B cell (primary cell): ENCODE data around the gene KRTAP10-8. TPM values are rescaled to one million over a fixed set of nuclear protein-coding genes. Genes with fewer than 3 reads are reported as not detected.

Experiments
- ATAC-seq: fragments of 200-7000 bp; cut with Tn5 transposase; one replicate; pipeline ENCODE4 v1.10.0; 2021; ENCODE audit warnings: low read depth, mild to moderate bottlenecking, moderate number of reproducible peaks, moderate library complexity
- CTCF ChIA-PET: fragments of 350-600 bp; sonication (Branson Sonifier 250); formaldehyde crosslinking; loops from one replicate; lab custom pipeline; 2021; ENCODE audit warnings: antibody characterized with exemption, inconsistent platforms; lab: Charles Lee
- POLR2A ChIA-PET: fragments of 350-600 bp; sonication (Branson Sonifier 250); formaldehyde crosslinking; loops from one replicate; lab custom pipeline; 2021; ENCODE audit warnings: antibody characterized with exemption; lab: Charles Lee
- DNase-seq: peaks from one replicate; pipeline ENCODE4 v3.0.0; 2013
- H2AFZ ChIP-seq: 2 replicates; pipeline ENCODE4 v1.6.1; 2012; ENCODE audit warnings: mild to moderate bottlenecking, low read depth, low read length; ENCODE audit not compliant: insufficient read depth, poor library complexity, severe bottlenecking
- H3K27ac ChIP-seq, 2 donors: 1 replicate in 1 of 2; 2 replicates in 1 of 2; pipeline ENCODE4 v1.5.1; 2012 to 2013; ENCODE audit warnings: low read length in 2 of 2, mild to moderate bottlenecking in 2 of 2, moderate library complexity in 1 of 2
- H3K27me3 ChIP-seq, 4 experiments: fragments of 200-600 bp in 1 of 4; sonication (generic) in 1 of 4; replicated peaks in 1 of 4; 1 replicate in 2 of 4; 2 replicates in 2 of 4; pipeline versions ENCODE4 v1.6.1 to v1.7.0; 2013 to 2016; ENCODE audit warnings: low read length in 3 of 4, mild to moderate bottlenecking in 2 of 4, mixed read lengths in 1 of 4, moderate library complexity in 1 of 4; ENCODE audit not compliant: insufficient read depth in 4 of 4, control insufficient read depth in 3 of 4; ENCODE audit errors: control extremely low read depth in 1 of 4
- H3K36me3 ChIP-seq, 2 experiments: replicated peaks in 1 of 2; 1 replicate in 1 of 2; 2 replicates in 1 of 2; pipeline versions ENCODE4 v1.6.1 to v1.7.1; 2013; ENCODE audit warnings: low read length in 1 of 2; ENCODE audit not compliant: insufficient read depth in 2 of 2, control insufficient read depth in 1 of 2; ENCODE audit errors: control extremely low read depth in 1 of 2, extremely low read depth in 1 of 2
- H3K4me1 ChIP-seq, 2 donors: fragments of 200-600 bp in 1 of 2; sonication (generic) in 1 of 2; 1 replicate in 1 of 2; 2 replicates in 1 of 2; pipeline versions ENCODE4 v1.5.1 to v1.6.1; 2013 to 2017; ENCODE audit warnings: low read length in 2 of 2; ENCODE audit not compliant: control insufficient read depth in 2 of 2, insufficient read depth in 2 of 2
- H3K4me2 ChIP-seq: replicated peaks from 2 replicates; pipeline ENCODE3; 2012; ENCODE audit warnings: mild to moderate bottlenecking, low read depth, low read length; ENCODE audit not compliant: poor library complexity, severe bottlenecking
- H3K4me3 ChIP-seq, 5 experiments: fragments of 200-600 bp in 1 of 5; sonication (generic) in 1 of 5; 1 replicate in 3 of 5; 2 replicates in 2 of 5; pipeline versions ENCODE4 v1.5.1 to v1.7.0; 2011 to 2016; ENCODE audit warnings: low read length in 4 of 5, mild to moderate bottlenecking in 4 of 5, low read depth in 2 of 5, control low read depth in 1 of 5, moderate library complexity in 1 of 5; ENCODE audit not compliant: insufficient read depth in 1 of 5; ENCODE audit errors: control extremely low read depth in 1 of 5, extremely low read depth in 1 of 5
- H3K79me2 ChIP-seq: fragments of 200-600 bp; sonication (generic); one replicate; pipeline ENCODE4 v1.6.0; 2016; ENCODE audit warnings: low read length; ENCODE audit not compliant: control insufficient read depth, insufficient read depth
- H3K9ac ChIP-seq: fragments of 200-600 bp; sonication (generic); 2 replicates; pipeline ENCODE4 v1.6.1; 2017; ENCODE audit warnings: mild to moderate bottlenecking, low read length, moderate library complexity
- H3K9me3 ChIP-seq, 3 donors: one replicate each; pipeline versions ENCODE4 v1.6.1 to v1.7.1; 2013; ENCODE audit warnings: low read length in 2 of 3; ENCODE audit not compliant: control insufficient read depth in 2 of 3, insufficient read depth in 1 of 3; ENCODE audit errors: control extremely low read depth in 1 of 3
- H4K20me1 ChIP-seq: 2 replicates; pipeline ENCODE4 v1.6.0; 2012; ENCODE audit warnings: mild to moderate bottlenecking, low read length; ENCODE audit not compliant: insufficient read depth, control insufficient read depth, poor library complexity, severe bottlenecking
- H3K27ac Mint-ChIP-seq: one replicate; pipeline ENCODE4 v1.8.0; 2021; ENCODE audit warnings: mixed read lengths
- H3K27me3 Mint-ChIP-seq: one replicate; pipeline ENCODE4 v1.8.0; 2021; ENCODE audit warnings: mixed read lengths
- H3K4me1 Mint-ChIP-seq: one replicate; pipeline ENCODE4 v1.8.0; 2021; ENCODE audit warnings: mixed read lengths
- H3K4me3 Mint-ChIP-seq: one replicate; pipeline ENCODE4 v1.8.0; 2021; ENCODE audit warnings: mixed read lengths
- H3K9me3 Mint-ChIP-seq: one replicate; pipeline ENCODE4 v1.8.0; 2022; ENCODE audit warnings: mixed read lengths; ENCODE audit not compliant: insufficient read depth
- CTCF ChIP-seq: fragments of 200-600 bp; IDR thresholded peaks from one replicate; pipeline ENCODE4 v1.8.0; 2022; ENCODE audit warnings: antibody characterized with exemption, mild to moderate bottlenecking
- EZH2 ChIP-seq: IDR thresholded peaks from 2 replicates; pipeline ENCODE4 v1.6.1; 2012; ENCODE audit warnings: borderline replicate concordance, low read depth, mild to moderate bottlenecking, moderate library complexity, low read length; ENCODE audit not compliant: insufficient read depth, poor library complexity, severe bottlenecking
- WGBS: methylation state at CpG from one replicate; pipeline ENCODE4 v1.1.5; 2013; ENCODE audit warnings: missing lambda C conversion rate; ENCODE audit not compliant: insufficient coverage; 5-methylcytosine and 5-hydroxymethylcytosine counted together
- intact Hi-C: fragments of 100-400 bp; cut with micrococcal nuclease; formaldehyde crosslinking; loops from one replicate; pipeline ENCODE4 v1.10.0; 2022
- polyA plus RNA-seq: library from polyadenylated mRNA; depleted of rRNA; stranded (reverse); fragments of >200 nt; gene quantifications from 2 replicates; pipeline ENCODE4 v1.2.3, GENCODE V29; 2012
- total RNA-seq, 2 donors: library from RNA; stranded (reverse); fragments of 120-200 nt in 1 of 2; gene quantifications; 1 replicate in 1 of 2; 2 replicates in 1 of 2; pipeline versions ENCODE4 v1.2.3 to v1.2.4, GENCODE V29; 2013 to 2022

The KRTAP10-8 gene
- total and polyA plus RNA-seq, 2 donors (not counting 1 experiment from before 2014, with no cell fraction given), result not detected

GRCh38 chr21:44571844-44572782 is 39.8 kb upstream of the KRTAP10-8 start:
- ChIA-PET CTCF (no interaction called here), POLR2A (no interaction called here)
- Mint-ChIP-seq H3K4me1 (peaks cover 3% of the 10 kb centered on the region), H3K27ac (no peak overlapping the region), H3K9me3 (peaks cover 2% of the 10 kb centered on the region), H3K27me3 (peaks cover 33% of the 10 kb centered on the region), H3K4me3 (no peak overlapping the region)
- Histone ChIP-seq H3K36me3 (no peaks in the 10 kb centered on the region), H3K4me2 (no peak overlapping the region), H3K9ac (no peak overlapping the region), H3K27ac (no peak overlapping the region), H3K27me3 (peaks cover 0 to 4% (median 0%) of the 10 kb centered on the region in 4 experiments), H3K79me2 (no peaks in the 10 kb centered on the region), H3K9me3 (peaks cover 0 to 31% (median 7%) of the 10 kb centered on the region in 3 donors), H3K4me3 (no peak overlapping the region), H2AFZ (no peak overlapping the region), H4K20me1 (no peaks in the 10 kb centered on the region), H3K4me1 (peaks cover under 1 to 2% of the 10 kb centered on the region in 2 donors)
- no peak for ATAC-seq
- TF ChIP-seq EZH2, result no peak
- no peak for TF ChIP-seq CTCF
- intact Hi-C loops, result no loop called here
- no peak for DNase-seq
- 91% methylated on average over 33 of the region's 40 CpGs for WGBS

GRCh38 chr21:44572959-44573583 is 38.8 kb upstream of the KRTAP10-8 start:
- Histone ChIP-seq H3K4me1 (no peaks in the 10 kb centered on the region), H3K4me3 (no peak overlapping the region), H3K27me3 (peaks cover 0 to 4% (median 0%) of the 10 kb centered on the region in 4 experiments), H3K27ac (no peak overlapping the region), H3K4me2 (no peak overlapping the region), H2AFZ (no peak overlapping the region), H3K79me2 (no peaks in the 10 kb centered on the region), H3K9ac (no peak overlapping the region), H3K36me3 (no peaks in the 10 kb centered on the region), H4K20me1 (no peaks in the 10 kb centered on the region), H3K9me3 (peaks cover 0 to 29% (median 11%) of the 10 kb centered on the region in 3 donors)
- no peak for DNase-seq
- peaks cover 5% of the 10 kb centered on the region for H3K9me3 Mint-ChIP-seq
- ATAC-seq, result no peak
- no peak for TF ChIP-seq EZH2
- no peak for TF ChIP-seq CTCF
- intact Hi-C loops, result no loop called here
- CTCF ChIA-PET, result no interaction called here
- H3K27ac Mint-ChIP-seq, result no peak overlapping the region
- peaks cover 33% of the 10 kb centered on the region for H3K27me3 Mint-ChIP-seq
- POLR2A ChIA-PET, result no interaction called here
- H3K4me3 Mint-ChIP-seq, result no peak overlapping the region
- WGBS, result 87% methylated on average over 14 of the region's 15 CpGs
- no peaks in the 10 kb centered on the region for H3K4me1 Mint-ChIP-seq
